Effector CD8-positive, alpha-beta T cell (primary cell): ENCODE measurements around the gene MYO7A.
A peak's percentile ranks its signal among the peaks of the same experiment; 100 is the strongest.

ENCODE experiments used
- DNase-seq: peaks from one replicate; lab custom pipeline; 2025; lab: John Stamatoyannopoulos, UW

MYO7A gene

GRCh38 chr11:77146261-77147035 lies 18.4 kb downstream of the MYO7A start:
- DNase-seq: no peak

DNA sequence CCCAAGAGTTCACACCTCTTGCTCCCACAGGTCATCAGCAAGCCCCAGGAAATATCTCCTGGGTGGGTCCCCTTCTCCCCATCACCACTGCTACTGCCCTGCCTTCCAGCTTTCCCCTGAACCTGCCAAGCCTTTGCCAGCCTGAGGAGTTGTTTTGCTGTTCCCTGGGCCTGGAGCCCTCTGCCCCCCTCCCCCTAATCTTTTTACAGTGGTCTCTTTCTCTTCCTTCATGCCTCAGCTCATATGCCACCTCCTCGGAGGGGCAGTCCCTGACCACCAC lies 18.9 kb downstream of the MYO7A start:
- no peak for DNase-seq

DNA sequence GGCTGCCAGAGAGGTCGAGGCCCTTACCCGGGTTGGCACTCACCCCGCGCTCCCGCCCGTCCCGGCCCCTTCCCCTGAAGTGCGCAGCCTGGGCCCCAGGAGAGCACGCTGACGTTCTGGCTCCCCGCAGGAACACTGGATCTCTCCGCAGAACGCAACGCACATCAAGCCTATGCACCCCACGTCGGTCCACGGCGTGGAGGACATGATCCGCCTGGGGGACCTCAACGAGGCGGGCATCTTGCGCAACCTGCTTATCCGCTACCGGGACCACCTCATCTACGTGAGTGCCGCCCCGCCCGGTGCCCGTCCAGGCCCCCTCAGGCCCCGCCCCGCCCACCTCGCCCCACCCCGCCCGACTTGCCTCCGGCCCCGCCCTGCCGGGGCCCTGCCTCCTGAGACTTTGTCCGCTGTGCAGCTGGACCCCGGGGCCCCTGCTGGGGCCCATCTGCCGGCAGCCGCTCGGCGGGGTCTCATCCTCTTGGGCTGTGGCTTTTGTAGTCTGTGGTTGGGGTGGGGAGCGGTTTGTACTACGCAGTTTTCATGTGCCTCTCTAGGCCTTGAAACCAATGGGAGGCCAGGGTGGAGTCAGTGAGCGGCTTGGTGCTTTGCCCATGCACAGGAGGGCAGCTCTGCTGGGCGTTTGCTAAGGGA lies 19.7 kb downstream of the MYO7A start:
- DNase-seq: peak; percentile 43

DNA sequence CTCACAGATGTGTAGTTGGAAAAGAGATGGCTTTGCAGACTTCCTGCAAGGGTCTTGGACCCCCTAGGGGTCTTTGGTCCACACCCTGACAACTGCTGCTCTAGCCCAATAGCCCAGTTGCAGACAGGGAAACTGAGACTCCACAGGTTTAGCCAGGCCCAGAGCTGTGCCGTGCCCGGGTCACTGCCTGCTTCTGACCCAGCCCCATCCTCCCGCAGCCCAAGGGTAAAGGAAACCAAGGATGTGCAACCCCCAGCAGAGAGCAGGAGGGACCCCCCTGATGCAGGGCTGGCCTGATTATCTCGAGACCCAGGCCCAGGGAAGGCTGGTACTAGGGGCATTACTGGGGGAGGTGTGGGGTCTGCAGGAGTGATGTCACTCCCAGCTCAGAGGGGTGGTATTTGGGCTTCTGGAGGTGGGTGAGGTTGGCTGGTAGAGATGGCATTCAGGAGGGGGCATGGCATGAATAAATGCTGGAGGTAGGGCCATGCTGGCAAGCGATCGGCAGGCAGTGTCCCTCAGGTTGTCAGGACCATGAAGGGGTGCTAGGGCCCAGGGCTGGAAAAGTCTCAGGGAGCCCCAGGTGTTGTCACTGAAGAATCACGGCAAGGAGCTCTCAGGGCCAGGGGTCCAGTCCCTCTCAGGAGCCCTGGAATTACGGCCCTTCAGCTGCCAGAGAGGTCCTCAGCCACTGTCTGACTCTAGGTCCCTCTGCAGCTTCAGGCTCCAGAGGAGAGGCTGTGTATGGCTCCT lies 21.1 kb downstream of the MYO7A start:
- DNase-seq: no peak

GRCh38 chr11:77149716-77150392 lies 21.8 kb downstream of the MYO7A start:
- no peak for DNase-seq

GRCh38 chr11:77150836-77151235 lies 22.8 kb downstream of the MYO7A start:
- DNase-seq: no peak

DNA sequence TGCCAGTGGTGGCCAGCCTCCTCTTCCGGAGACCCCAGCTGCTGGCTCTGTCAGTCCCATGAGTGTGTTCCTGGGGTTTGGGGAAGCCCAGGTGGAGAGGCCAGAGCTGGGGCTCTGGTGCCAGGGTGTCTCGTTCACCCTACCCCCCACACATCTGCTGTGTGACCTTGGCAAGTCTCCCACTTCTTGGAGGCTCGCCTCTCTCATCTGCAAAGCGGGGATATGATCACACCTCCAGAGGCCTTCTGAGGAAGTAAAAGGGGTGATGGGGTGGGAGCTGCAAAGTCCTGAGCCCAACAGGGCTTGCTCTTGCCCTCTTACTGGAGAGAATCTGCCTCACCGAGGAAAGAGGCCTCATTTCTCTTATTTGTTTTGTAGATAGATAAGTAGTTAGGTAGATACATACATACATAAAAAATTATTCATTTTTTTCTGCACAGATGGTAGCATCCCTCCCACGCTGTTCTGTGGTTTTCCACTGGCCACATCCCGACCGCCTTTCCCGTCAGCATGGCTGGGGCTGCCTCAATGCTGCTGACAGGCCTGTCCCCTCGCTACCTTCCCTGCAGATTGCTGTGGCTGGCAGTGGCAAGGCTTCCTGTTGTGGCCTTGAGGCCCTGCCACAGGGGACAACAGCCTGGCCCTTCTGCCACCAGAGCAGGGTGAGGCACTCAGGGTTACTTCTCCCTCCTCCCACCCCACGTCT lies 23.9 kb downstream of the MYO7A start:
- DNase-seq: no peak

- DNase-seq: no peak
Observed at GRCh38 chr11:77152846-77153245, 24.8 kb downstream of the MYO7A start.

- DNase-seq: no peak
Observed at GRCh38 chr11:77153276-77154185, 25.5 kb downstream of the MYO7A start.

DNA sequence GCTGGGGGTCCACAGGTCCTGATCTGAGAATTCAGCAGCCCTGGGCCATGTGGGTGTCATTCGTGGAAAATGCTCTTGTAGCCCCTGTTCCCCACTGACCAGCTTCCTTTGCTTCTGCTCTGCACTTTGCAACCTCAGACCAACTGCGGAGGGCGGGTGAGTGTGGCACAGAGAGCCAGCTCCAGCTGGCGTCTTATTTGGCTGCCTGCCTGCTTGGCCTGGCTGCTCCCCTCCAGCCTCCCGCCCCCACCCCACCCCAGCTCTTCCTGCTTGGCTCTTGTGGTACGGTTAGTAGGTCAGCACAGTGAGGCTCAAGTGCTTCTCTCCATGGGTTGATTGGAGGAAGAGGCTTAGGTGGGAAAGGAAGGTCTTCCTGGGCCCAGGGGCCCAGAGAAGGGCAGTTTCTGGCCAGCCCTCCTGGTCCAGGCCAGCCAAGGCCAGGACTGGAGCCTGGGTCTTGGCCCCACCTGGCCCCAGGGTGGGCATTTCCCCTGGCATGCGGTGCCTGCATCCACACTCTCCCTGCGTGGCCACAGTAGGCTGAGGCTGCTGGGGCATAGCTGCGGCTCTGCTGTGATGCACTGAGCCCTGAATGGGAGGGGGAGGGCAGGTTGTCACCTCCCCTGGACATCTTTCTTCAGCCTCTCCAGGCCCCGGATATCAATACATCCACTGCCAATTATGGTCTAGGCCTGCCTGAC lies 26.5 kb downstream of the MYO7A start:
- DNase-seq: no peak

DNA sequence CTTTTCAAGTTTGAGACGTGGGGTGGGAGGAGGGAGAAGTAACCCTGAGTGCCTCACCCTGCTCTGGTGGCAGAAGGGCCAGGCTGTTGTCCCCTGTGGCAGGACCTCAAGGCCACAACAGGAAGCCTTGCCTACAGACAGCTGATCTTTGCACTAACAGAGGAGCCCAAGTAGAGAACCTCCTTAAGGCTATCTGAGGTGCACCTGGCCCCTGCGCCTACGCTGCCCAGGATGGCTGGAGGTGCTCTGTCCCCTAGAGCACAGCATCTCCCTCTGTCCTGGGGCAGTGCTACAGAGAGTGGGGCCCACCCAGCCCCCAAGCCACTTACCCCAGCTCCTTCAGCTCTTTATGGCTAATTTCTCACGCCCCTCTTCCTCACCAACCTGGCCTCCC lies 27.0 kb downstream of the MYO7A start:
- DNase-seq: no peak

GRCh38 chr11:77155556-77156130 lies 27.6 kb downstream of the MYO7A start:
- no peak for DNase-seq

- DNase-seq: no peak
Observed at GRCh38 chr11:77156396-77157195, 28.6 kb downstream of the MYO7A start.

- DNase-seq: no peak
Observed at GRCh38 chr11:77158041-77158695, 30.1 kb downstream of the MYO7A start.

- no peak for DNase-seq
Observed at GRCh38 chr11:77159219-77159936, 31.3 kb downstream of the MYO7A start.

DNA sequence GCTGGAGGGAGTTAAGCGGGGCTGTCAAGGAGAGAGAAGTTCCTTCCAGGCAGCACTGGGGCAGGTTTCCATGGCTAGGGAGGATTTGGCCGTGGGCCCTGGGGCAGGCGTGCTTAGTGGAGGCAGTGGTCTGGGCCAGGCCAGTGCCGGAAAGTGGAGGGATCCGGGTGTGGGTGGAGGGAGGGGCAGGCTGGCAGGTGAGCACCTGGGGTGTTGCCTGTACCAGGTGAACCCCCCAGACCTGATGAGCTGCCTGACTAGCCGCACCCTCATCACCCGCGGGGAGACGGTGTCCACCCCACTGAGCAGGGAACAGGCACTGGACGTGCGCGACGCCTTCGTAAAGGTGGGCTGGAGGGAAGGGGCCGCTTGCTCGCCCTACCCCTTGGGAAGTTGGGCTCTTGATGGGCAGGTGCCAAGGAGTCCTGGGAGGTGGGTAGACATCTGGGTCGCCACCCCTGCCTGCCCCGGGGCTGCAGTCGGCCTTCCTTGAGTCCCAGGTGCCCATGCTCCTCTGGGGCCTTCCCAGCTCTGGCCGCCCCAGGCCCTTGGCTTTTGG lies 32.0 kb downstream of the MYO7A start:
- DNase-seq: no peak

DNA sequence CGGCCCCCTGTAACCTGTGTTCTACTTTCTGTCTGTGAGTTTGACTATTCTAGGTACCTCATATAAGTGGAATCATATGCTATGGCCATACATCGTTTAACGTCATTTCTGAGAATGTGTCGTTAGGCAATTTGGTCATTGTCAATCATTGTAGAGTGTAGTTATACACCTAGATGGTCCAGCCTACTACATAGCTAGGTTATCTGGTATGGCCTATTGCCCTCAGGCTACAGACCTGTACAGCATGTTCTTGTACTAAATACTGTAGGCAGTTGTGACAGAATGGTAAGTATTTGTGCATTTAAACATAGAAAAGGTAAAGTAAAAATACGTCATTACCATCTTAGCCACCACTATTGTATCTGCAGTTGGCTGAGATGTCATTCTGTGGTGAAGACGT lies 35.2 kb downstream of the MYO7A start:
- DNase-seq: no peak

GRCh38 chr11:77165066-77165465 lies 37.0 kb downstream of the MYO7A start:
- DNase-seq: no peak
